ENCODE measurements around the gene RHCG.

DNA sequence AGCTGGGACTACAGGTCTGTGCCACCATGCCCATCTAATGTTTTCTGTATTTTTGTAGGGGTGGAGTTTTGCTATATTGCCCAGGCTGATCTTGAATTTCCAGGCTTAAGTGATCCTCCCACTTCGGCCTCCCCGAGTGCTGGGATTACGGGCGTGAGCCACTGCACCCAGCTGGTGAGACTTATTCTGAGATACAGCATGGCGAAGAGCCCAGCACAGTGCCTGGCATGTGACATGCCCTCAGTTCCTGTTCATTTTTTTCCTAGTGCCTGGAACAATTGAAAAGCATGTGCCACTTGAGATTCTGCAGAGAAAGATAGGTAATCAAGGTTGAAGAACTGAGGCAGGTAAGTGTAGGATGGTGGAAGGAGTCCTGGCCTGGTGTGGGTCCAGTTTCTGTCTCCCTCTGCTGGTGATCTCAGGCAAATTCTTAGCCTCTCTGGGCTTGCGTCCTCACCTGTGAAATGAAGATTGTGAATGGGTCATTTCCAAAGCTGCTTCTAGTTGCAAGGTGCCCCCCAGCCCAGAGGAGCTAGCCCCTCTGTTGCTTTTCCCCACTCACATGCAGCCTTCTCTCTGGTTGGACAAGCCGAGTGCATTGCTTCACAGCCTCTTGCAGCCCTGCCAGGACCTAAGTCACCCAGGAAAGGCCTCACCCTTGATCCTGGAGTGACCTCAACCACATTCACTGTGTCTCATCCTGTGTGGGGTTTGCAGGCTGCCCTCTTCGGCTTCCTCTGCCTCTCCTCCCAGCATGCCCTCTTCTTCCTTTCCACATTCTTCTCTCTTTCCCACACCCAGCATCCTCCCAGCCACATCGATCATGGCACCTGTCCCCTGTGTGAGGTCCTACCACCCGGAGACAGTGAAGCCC is 4.3 kb upstream of the RHCG start:
- TF ChIP-seq, protein P1, sequence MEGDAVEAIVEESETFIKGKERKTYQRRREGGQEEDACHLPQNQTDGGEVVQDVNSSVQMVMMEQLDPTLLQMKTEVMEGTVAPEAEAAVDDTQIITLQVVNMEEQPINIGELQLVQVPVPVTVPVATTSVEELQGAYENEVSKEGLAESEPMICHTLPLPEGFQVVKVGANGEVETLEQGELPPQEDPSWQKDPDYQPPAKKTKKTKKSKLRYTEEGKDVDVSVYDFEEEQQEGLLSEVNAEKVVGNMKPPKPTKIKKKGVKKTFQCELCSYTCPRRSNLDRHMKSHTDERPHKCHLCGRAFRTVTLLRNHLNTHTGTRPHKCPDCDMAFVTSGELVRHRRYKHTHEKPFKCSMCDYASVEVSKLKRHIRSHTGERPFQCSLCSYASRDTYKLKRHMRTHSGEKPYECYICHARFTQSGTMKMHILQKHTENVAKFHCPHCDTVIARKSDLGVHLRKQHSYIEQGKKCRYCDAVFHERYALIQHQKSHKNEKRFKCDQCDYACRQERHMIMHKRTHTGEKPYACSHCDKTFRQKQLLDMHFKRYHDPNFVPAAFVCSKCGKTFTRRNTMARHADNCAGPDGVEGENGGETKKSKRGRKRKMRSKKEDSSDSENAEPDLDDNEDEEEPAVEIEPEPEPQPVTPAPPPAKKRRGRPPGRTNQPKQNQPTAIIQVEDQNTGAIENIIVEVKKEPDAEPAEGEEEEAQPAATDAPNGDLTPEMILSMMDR (IDR thresholded peaks at IDR 0.05) = peak in 2 of 6 experiments; percentile 4 to 22
- TF ChIP-seq POLR2A (IDR thresholded peaks at IDR 0.05) = no peak

Measured in Peyer's patch (tissue), 4 donors.